Liver (tissue), 9 donors: Measurements from ENCODE around the gene ULK4. TPM values are rescaled to one million over a fixed set of nuclear protein-coding genes. Genes with fewer than 3 reads are reported as not detected.

Experiments used
- DNase-seq: peaks from one replicate; pipeline ENCODE4 v3.0.0-alpha.2; 2017; ENCODE audit warnings: low spot score
- H3K27ac ChIP-seq, 2 donors: one replicate each; pipeline ENCODE4 v1.7.0; 2013; ENCODE audit warnings: inconsistent platforms in 2 of 2, low read length in 2 of 2, control low read depth in 1 of 2, low read depth in 1 of 2, mild to moderate bottlenecking in 1 of 2
- H3K27me3 ChIP-seq, 4 donors: one replicate each; pipeline versions ENCODE4 v1.6.1 to v1.7.0; 2013; ENCODE audit warnings: low read length in 3 of 4, inconsistent platforms in 1 of 4, mild to moderate bottlenecking in 1 of 4, moderate library complexity in 1 of 4; ENCODE audit not compliant: control insufficient read depth in 4 of 4, insufficient read depth in 4 of 4
- H3K36me3 ChIP-seq, 4 donors: one replicate each; pipeline versions ENCODE4 v1.6.1 to v1.7.0; 2013; ENCODE audit warnings: low read length in 3 of 4, mild to moderate bottlenecking in 3 of 4, low read depth in 1 of 4, moderate library complexity in 1 of 4; ENCODE audit not compliant: control insufficient read depth in 4 of 4, insufficient read depth in 3 of 4
- H3K4me1 ChIP-seq, 4 donors: one replicate each; pipeline versions ENCODE4 v1.6.1 to v1.7.0; 2013; ENCODE audit warnings: low read length in 3 of 4, mild to moderate bottlenecking in 3 of 4, moderate library complexity in 1 of 4; ENCODE audit not compliant: control insufficient read depth in 4 of 4, insufficient read depth in 4 of 4
- H3K4me3 ChIP-seq, 3 donors: one replicate each; pipeline versions ENCODE4 v1.6.1 to v1.7.0; 2013; ENCODE audit warnings: low read length in 3 of 3, control low read depth in 1 of 3, low read depth in 1 of 3, mild to moderate bottlenecking in 1 of 3
- H3K9ac ChIP-seq, 2 donors: one replicate each; pipeline ENCODE4 v1.7.0; 2013; ENCODE audit warnings: low read length in 2 of 2, mild to moderate bottlenecking in 2 of 2, moderate library complexity in 2 of 2, control low read depth in 1 of 2, low read depth in 1 of 2
- H3K9me3 ChIP-seq, 4 donors: one replicate each; pipeline versions ENCODE4 v1.6.1 to v1.7.0; 2013; ENCODE audit warnings: low read length in 3 of 4; ENCODE audit not compliant: control insufficient read depth in 4 of 4
- EGR1 ChIP-seq, 2 donors: IDR thresholded peaks; 2 replicates each; pipeline ENCODE4 v1.6.1; 2016 to 2018; ENCODE audit warnings: antibody characterized with exemption in 2 of 2, low read depth in 2 of 2
- FOXA1 ChIP-seq: IDR thresholded peaks from 2 replicates; pipeline ENCODE4 v1.6.1; 2016; ENCODE audit warnings: antibody characterized with exemption
- FOXA2 ChIP-seq: IDR thresholded peaks from 2 replicates; pipeline ENCODE4 v1.6.1; 2016; ENCODE audit warnings: antibody characterized with exemption
- GABPA ChIP-seq, 2 donors: IDR thresholded peaks in 1 of 2; conservative IDR thresholded peaks in 1 of 2; 2 replicates each; pipeline ENCODE4 v1.6.1; 2016; ENCODE audit warnings: antibody characterized with exemption in 2 of 2, mild to moderate bottlenecking in 1 of 2, moderate library complexity in 1 of 2
- HNF4A ChIP-seq, 2 donors: conservative IDR thresholded peaks; 2 replicates each; pipeline ENCODE4 v1.6.1; 2016; ENCODE audit warnings: antibody characterized with exemption in 2 of 2, mild to moderate bottlenecking in 2 of 2
- HNF4G ChIP-seq: IDR thresholded peaks from 2 replicates; pipeline ENCODE4 v1.6.1; 2016; ENCODE audit warnings: antibody characterized with exemption
- JUND ChIP-seq, 2 donors: IDR thresholded peaks; 2 replicates each; pipeline ENCODE4 v1.6.1; 2016; ENCODE audit warnings: antibody characterized with exemption in 2 of 2
- NR2F2 ChIP-seq: IDR thresholded peaks from 2 replicates; pipeline ENCODE4 v1.6.1; 2016; ENCODE audit warnings: antibody characterized with exemption
- RAD21 ChIP-seq, 2 donors: IDR thresholded peaks; 2 replicates each; pipeline ENCODE4 v1.6.1; 2016; ENCODE audit warnings: antibody characterized with exemption in 2 of 2, mild to moderate bottlenecking in 2 of 2
- RXRA ChIP-seq, 2 donors: IDR thresholded peaks; 2 replicates each; pipeline ENCODE4 v1.6.1; 2017 to 2018; ENCODE audit warnings: antibody characterized with exemption in 2 of 2, mild to moderate bottlenecking in 1 of 2
- SP1 ChIP-seq: IDR thresholded peaks from 2 replicates; pipeline ENCODE4 v1.6.1; 2018; ENCODE audit warnings: antibody characterized with exemption, mild to moderate bottlenecking
- TAF1 ChIP-seq: conservative IDR thresholded peaks from 2 replicates; pipeline ENCODE4 v1.6.1; 2016; ENCODE audit warnings: antibody characterized with exemption, mild to moderate bottlenecking
- YY1 ChIP-seq: IDR thresholded peaks from 2 replicates; pipeline ENCODE4 v1.6.1; 2016; ENCODE audit warnings: antibody characterized with exemption, mild to moderate bottlenecking
- WGBS: extraction: QIAGEN DNeasy Blood & Tissue Kit; methylation state at CpG from one replicate; pipeline ENCODE4 v1.1.7; 2013; 5-methylcytosine and 5-hydroxymethylcytosine counted together
- polyA plus RNA-seq, 2 donors: library from polyadenylated mRNA; stranded (reverse) in 1 of 2; unstranded in 1 of 2; fragments of 200-250 nt in 1 of 2; fragments of >200 nt in 1 of 2; fragmentation: Nextera tagmentation in 1 of 2; extraction: Ambion mirVana in 1 of 2; gene quantifications; one replicate each; pipeline versions ENCODE4 v1.2.1 to v1.2.3, GENCODE V29; 2013 to 2015
- total RNA-seq, 2 donors: library from RNA; depleted of rRNA; stranded (reverse); fragments of >200 nt; gene quantifications; one replicate each; pipeline ENCODE4 v1.2.3, GENCODE V29; 2014
- TF ChIP-seq, protein P1 (sequence below): fragments of 150-350 bp; IDR thresholded peaks from 2 replicates; pipeline ENCODE4 v1.5.1; 2017; ENCODE audit warnings: improper control_type of control experiment, low read depth, low read length; ENCODE audit not compliant: missing input control
- TF ChIP-seq, protein P2 (sequence below): IDR thresholded peaks from 2 replicates; pipeline ENCODE4 v1.6.1; 2016; ENCODE audit warnings: antibody characterized with exemption, mild to moderate bottlenecking
- TF ChIP-seq, protein P3 (sequence below): IDR thresholded peaks from 2 replicates; pipeline ENCODE4 v1.6.1; 2016; ENCODE audit warnings: antibody characterized with exemption
- TF ChIP-seq, protein P4 (sequence below): IDR thresholded peaks from 2 replicates; pipeline ENCODE4 v1.6.1; 2016; ENCODE audit warnings: antibody characterized with exemption
- TF ChIP-seq, protein P5 (sequence below): IDR thresholded peaks from 2 replicates; pipeline ENCODE4 v1.6.1; 2016; ENCODE audit warnings: antibody characterized with exemption
- donor health status: healthy.
- donor health status: healthy.
- donor health status: healthy.
- donor health status: healthy.
- donor health status: healthy.

ULK4 gene
- total and polyA plus RNA-seq, 4 donors = 1.1 to 11.5 (median 3.2) TPM

DNA sequence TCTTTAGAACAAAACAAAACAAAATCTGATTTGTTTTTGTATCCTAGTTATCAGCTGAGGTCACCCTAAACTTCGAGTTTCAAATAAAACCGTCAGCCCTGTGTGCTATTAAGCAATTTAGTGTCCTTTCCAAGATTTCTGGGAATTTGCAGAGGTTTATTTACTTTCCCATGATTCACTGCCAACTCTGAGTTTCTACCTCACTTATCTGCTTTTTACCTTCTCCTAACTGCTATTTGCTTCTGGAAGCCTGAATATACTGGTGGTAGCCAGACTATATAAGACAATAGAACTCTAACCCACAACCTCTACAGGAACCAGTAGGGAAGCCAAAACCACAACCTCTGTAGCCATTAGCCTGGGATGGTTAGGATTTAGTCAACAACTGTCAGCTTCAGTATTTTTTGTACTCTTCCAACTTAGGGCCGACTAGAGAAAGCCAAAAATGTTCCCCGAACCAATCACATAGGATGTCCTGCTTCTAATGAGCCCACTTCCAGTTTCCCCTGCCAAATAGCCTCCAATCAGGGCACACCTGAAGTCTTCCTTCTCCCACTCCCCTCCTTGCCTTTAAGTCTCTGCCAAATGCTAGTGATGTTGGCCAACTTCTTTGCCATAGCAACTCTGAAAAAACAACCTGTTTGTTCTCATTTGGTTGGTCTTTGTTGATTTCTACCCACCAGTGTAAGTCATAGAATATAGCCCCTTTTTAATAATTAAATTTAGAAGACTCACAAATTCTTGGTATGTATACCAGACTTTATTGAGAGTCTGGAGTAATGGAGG, 273.1 kb downstream of the ULK4 start:
- Histone ChIP-seq H3K36me3 (no peaks in the 10 kb centered on the region), H3K4me3 (no peak overlapping the region), H3K27ac (peak overlapping the region; percentile 71 to 97), H3K9ac (peak overlapping the region in 1 of 2 donors; percentile 21), H3K4me1 (peaks cover 4 to 35% (median 8%) of the 10 kb centered on the region in 4 donors), H3K27me3 (no peaks in the 10 kb centered on the region), H3K9me3 (no peaks in the 10 kb centered on the region)
- TF ChIP-seq, protein P1, sequence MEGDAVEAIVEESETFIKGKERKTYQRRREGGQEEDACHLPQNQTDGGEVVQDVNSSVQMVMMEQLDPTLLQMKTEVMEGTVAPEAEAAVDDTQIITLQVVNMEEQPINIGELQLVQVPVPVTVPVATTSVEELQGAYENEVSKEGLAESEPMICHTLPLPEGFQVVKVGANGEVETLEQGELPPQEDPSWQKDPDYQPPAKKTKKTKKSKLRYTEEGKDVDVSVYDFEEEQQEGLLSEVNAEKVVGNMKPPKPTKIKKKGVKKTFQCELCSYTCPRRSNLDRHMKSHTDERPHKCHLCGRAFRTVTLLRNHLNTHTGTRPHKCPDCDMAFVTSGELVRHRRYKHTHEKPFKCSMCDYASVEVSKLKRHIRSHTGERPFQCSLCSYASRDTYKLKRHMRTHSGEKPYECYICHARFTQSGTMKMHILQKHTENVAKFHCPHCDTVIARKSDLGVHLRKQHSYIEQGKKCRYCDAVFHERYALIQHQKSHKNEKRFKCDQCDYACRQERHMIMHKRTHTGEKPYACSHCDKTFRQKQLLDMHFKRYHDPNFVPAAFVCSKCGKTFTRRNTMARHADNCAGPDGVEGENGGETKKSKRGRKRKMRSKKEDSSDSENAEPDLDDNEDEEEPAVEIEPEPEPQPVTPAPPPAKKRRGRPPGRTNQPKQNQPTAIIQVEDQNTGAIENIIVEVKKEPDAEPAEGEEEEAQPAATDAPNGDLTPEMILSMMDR = no peak
- peak; percentile 93 for TF ChIP-seq FOXA1
- peak; percentile 25 for TF ChIP-seq TAF1
- no peak for TF ChIP-seq HNF4G
- TF ChIP-seq, protein P2, sequence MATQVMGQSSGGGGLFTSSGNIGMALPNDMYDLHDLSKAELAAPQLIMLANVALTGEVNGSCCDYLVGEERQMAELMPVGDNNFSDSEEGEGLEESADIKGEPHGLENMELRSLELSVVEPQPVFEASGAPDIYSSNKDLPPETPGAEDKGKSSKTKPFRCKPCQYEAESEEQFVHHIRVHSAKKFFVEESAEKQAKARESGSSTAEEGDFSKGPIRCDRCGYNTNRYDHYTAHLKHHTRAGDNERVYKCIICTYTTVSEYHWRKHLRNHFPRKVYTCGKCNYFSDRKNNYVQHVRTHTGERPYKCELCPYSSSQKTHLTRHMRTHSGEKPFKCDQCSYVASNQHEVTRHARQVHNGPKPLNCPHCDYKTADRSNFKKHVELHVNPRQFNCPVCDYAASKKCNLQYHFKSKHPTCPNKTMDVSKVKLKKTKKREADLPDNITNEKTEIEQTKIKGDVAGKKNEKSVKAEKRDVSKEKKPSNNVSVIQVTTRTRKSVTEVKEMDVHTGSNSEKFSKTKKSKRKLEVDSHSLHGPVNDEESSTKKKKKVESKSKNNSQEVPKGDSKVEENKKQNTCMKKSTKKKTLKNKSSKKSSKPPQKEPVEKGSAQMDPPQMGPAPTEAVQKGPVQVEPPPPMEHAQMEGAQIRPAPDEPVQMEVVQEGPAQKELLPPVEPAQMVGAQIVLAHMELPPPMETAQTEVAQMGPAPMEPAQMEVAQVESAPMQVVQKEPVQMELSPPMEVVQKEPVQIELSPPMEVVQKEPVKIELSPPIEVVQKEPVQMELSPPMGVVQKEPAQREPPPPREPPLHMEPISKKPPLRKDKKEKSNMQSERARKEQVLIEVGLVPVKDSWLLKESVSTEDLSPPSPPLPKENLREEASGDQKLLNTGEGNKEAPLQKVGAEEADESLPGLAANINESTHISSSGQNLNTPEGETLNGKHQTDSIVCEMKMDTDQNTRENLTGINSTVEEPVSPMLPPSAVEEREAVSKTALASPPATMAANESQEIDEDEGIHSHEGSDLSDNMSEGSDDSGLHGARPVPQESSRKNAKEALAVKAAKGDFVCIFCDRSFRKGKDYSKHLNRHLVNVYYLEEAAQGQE = peak; percentile 81
- no peak for TF ChIP-seq EGR1 (IDR thresholded peaks at IDR 0.05; ENCODE audit: low read depth in 2 of 2)
- TF ChIP-seq GABPA (IDR thresholded peaks at IDR 0.05 in 1 of 2, conservative IDR thresholded peaks at IDR 0.05 in 1 of 2) = no peak
- TF ChIP-seq RAD21 (IDR thresholded peaks at IDR 0.05) = peak; percentile 51 to 60
- peak; percentile 72 to 86 for TF ChIP-seq RXRA (IDR thresholded peaks at IDR 0.05)
- TF ChIP-seq NR2F2 = no peak
- peak; percentile 84 for TF ChIP-seq FOXA2
- TF ChIP-seq, protein P3, sequence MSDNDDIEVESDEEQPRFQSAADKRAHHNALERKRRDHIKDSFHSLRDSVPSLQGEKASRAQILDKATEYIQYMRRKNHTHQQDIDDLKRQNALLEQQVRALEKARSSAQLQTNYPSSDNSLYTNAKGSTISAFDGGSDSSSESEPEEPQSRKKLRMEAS = peak; percentile 36
- TF ChIP-seq HNF4A (conservative IDR thresholded peaks at IDR 0.05) = peak; percentile 69 to 77
- peak; percentile 68 for TF ChIP-seq YY1
- peak; percentile 84 to 97 for TF ChIP-seq JUND (IDR thresholded peaks at IDR 0.05)
- TF ChIP-seq, protein P4, sequence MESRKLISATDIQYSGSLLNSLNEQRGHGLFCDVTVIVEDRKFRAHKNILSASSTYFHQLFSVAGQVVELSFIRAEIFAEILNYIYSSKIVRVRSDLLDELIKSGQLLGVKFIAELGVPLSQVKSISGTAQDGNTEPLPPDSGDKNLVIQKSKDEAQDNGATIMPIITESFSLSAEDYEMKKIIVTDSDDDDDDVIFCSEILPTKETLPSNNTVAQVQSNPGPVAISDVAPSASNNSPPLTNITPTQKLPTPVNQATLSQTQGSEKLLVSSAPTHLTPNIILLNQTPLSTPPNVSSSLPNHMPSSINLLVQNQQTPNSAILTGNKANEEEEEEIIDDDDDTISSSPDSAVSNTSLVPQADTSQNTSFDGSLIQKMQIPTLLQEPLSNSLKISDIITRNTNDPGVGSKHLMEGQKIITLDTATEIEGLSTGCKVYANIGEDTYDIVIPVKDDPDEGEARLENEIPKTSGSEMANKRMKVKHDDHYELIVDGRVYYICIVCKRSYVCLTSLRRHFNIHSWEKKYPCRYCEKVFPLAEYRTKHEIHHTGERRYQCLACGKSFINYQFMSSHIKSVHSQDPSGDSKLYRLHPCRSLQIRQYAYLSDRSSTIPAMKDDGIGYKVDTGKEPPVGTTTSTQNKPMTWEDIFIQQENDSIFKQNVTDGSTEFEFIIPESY = peak; percentile 76
- peak; percentile 87 for TF ChIP-seq SP1
- TF ChIP-seq, protein P5, sequence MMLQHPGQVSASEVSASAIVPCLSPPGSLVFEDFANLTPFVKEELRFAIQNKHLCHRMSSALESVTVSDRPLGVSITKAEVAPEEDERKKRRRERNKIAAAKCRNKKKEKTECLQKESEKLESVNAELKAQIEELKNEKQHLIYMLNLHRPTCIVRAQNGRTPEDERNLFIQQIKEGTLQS = peak; percentile 80
- DNase-seq = no peak
- WGBS = 36% methylated on average over 4 of the region's 4 CpGs
